Choroid plexus epithelial cell (primary cell): ENCODE data around the gene ZC2HC1C.

ENCODE experiments used
- DNase-seq: peaks from one replicate; pipeline ENCODE4 v3.0.0-alpha.2; 2010; ENCODE audit warnings: low read depth
- H3K4me3 ChIP-seq: 2 replicates; pipeline ENCODE4 v1.5.1; 2011; ENCODE audit warnings: low read depth, mild to moderate bottlenecking, control low read depth, low read length, moderate library complexity
- CTCF ChIP-seq: conservative IDR thresholded peaks from 2 replicates; pipeline ENCODE4 v1.5.1; 2011; ENCODE audit warnings: low read depth, mild to moderate bottlenecking, control low read depth, inconsistent platforms, low read length, moderate library complexity

Gene ZC2HC1C

GRCh38 chr14:75127903-75128595 lies 58.6 kb downstream of the ZC2HC1C start:
- no peak for DNase-seq
- TF ChIP-seq CTCF, result no peak
- H3K4me3 ChIP-seq, result peak overlapping the region; percentile 85

GRCh38 chr14:75128596-75128990 lies 59.2 kb downstream of the ZC2HC1C start:
- DNase-seq, result no peak
- TF ChIP-seq CTCF, result no peak
- no peak overlapping the region for H3K4me3 ChIP-seq
